Astrocyte of the spinal cord (primary cell): ENCODE data around the gene DPP4.
"Not testable (repeated sequence)": the region's sequence is repeated elsewhere in the genome, so short reads cannot be mapped to it uniquely, and the experiment has no call there.

Experiments
- DNase-seq: peaks from one replicate; pipeline ENCODE4 v3.0.0; 2011; ENCODE audit warnings: low read depth, low spot score
- H3K4me3 ChIP-seq: 2 replicates; pipeline ENCODE4 v1.5.1; 2011; ENCODE audit warnings: low read depth, mild to moderate bottlenecking, low read length, moderate library complexity
- in situ Hi-C: cut with HindIII; loops from 2 replicates; pipeline ENCODE4 v1.10.0; 2017; ENCODE audit warnings: low sequenced_read_pairs
- TF ChIP-seq, protein P1 (sequence below): IDR thresholded peaks from 2 replicates; pipeline ENCODE4 v1.5.1; 2012; ENCODE audit warnings: low read depth, mild to moderate bottlenecking, low read length, inconsistent platforms

Gene DPP4

DNA sequence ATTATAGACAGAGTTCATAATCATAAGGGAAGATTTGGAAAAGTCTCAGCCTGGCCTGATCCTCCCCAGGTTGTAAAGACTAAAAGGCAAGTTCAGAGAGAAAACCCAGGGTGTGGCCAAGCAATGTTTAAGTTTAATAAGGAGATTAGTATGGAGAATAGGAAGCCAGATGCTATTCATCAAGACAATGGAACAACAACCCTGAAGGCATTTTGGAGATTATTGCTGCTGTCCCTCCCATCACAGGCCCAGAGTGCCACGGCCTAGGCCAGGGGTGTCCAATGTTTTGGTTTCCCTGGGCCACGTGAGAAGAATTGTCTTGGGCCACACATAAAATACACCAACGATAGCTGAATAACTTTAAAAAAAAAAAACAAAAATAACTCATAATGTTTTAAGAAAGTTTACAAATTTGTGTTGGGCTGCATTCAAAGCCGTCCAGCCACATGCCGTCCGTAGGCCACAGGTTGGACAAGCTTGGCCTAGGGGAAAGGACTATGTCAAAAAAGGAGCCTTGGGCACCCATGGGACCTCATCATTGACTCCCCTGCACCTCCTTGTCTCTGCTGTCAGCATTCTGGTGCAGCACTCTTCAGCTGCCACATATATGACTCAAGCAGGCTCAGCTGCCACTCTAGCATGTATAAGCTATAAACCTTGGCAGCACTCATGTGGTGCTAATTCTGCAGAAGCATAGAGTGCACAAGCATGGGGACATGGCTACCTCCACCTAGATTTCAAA lies 20.8 kb downstream of the DPP4 start:
- no peak overlapping the region for H3K4me3 ChIP-seq
- in situ Hi-C loops, result no loop called here
- no peak for DNase-seq
- TF ChIP-seq, protein P1, sequence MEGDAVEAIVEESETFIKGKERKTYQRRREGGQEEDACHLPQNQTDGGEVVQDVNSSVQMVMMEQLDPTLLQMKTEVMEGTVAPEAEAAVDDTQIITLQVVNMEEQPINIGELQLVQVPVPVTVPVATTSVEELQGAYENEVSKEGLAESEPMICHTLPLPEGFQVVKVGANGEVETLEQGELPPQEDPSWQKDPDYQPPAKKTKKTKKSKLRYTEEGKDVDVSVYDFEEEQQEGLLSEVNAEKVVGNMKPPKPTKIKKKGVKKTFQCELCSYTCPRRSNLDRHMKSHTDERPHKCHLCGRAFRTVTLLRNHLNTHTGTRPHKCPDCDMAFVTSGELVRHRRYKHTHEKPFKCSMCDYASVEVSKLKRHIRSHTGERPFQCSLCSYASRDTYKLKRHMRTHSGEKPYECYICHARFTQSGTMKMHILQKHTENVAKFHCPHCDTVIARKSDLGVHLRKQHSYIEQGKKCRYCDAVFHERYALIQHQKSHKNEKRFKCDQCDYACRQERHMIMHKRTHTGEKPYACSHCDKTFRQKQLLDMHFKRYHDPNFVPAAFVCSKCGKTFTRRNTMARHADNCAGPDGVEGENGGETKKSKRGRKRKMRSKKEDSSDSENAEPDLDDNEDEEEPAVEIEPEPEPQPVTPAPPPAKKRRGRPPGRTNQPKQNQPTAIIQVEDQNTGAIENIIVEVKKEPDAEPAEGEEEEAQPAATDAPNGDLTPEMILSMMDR, result no peak

GRCh38 chr2:162050513-162050961 lies 23.5 kb downstream of the DPP4 start:
- in situ Hi-C loops, result no loop called here
- TF ChIP-seq, protein P1, result no peak
- H3K4me3 ChIP-seq, result no peak overlapping the region
- DNase-seq, result no peak

GRCh38 chr2:162049089-162049488 lies 24.9 kb downstream of the DPP4 start:
- in situ Hi-C loops, DNase-seq, H3K4me3 ChIP-seq: not testable (repeated sequence)

- TF ChIP-seq, protein P1, result no peak
- H3K4me3 ChIP-seq, result no peak overlapping the region
- in situ Hi-C loops, result no loop called here
- no peak for DNase-seq
These were observed 29.4 kb downstream of the DPP4 start for GRCh38 chr2:162044586-162044985.

DNA sequence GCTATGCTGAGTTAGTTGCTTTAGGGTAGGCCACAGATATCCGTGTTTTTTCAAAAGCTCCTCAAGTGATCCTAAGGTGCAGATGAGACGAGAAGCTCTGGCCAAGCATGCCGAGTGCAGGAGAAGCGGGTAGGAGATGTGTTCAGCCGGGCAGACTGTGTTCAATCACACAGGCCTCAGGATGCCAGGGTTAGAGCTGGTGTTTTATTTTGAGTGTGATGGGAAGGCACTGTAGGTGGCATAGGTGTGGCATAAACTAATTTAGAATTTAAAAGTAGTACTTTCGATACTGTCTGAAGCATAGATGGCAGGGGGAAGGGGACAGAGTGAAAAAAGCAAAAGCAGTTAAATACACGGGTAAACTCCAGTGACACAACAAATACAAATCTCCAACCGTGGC lies 30.9 kb downstream of the DPP4 start:
- DNase-seq, result no peak
- no peak overlapping the region for H3K4me3 ChIP-seq
- TF ChIP-seq, protein P1, result no peak
- in situ Hi-C loops, result no loop called here

DNA sequence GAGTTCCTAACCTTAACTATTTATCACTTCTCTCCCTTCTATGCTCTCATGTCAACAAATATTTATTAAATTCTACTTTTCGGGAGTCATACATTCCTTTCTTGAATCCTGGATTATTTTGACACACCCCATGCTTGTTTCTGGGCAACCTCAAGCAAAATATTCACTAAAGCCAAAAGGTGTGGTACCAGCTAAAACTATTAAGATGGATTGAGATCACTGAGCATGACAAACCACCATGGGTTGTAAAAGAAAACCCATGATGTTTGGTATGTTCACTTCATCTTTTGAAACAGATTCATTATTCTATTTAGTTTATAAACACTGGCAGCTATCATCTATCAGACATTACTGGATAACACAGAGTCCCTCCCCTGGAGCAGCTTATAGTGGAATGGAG lies 32.5 kb downstream of the DPP4 start:
- in situ Hi-C loops, result no loop called here
- no peak overlapping the region for H3K4me3 ChIP-seq
- TF ChIP-seq, protein P1, result no peak
- DNase-seq, result no peak

GRCh38 chr2:162038725-162039124 lies 35.3 kb downstream of the DPP4 start:
- TF ChIP-seq, protein P1, result no peak
- DNase-seq, result no peak
- in situ Hi-C loops, result no loop called here
- no peak overlapping the region for H3K4me3 ChIP-seq
